HepG2 (cell line): ENCODE data around the gene SPATA25. TPM values are rescaled to one million over a fixed set of nuclear protein-coding genes. Genes with fewer than 3 reads are reported as not detected.

ENCODE experiments used
- ADNP ChIP-seq: sonication (generic); formaldehyde crosslinking; IDR thresholded peaks from 2 replicates; pipeline ENCODE4 v1.4.0; 2020; ENCODE audit warnings: missing genetic modification reagents
- ATF7 ChIP-seq, 2 experiments: fragments of 450-650 bp in 1 of 2; sonication (generic) in 1 of 2; formaldehyde crosslinking in 1 of 2; IDR thresholded peaks; 2 replicates each; pipeline versions ENCODE4 v1.4.0 to v1.6.1; 2016 to 2020; ENCODE audit warnings: antibody characterized with exemption in 1 of 2, mild to moderate bottlenecking in 1 of 2, missing genetic modification reagents in 1 of 2
- DMTF1 ChIP-seq: sonication (generic); formaldehyde crosslinking; IDR thresholded peaks from 2 replicates; pipeline ENCODE4 v1.4.0; 2020; ENCODE audit warnings: mild to moderate bottlenecking, missing genetic modification reagents
- E2F2 ChIP-seq: sonication (generic); formaldehyde crosslinking; IDR thresholded peaks from 2 replicates; pipeline ENCODE4 v1.4.0; 2020; ENCODE audit warnings: missing genetic modification reagents, borderline replicate concordance
- KDM6A ChIP-seq: IDR thresholded peaks from 2 replicates; pipeline ENCODE4 v1.6.1; 2016; ENCODE audit warnings: low read depth
- MAFG ChIP-seq: sonication (generic); formaldehyde crosslinking; IDR thresholded peaks from 2 replicates; pipeline ENCODE4 v1.5.1; 2020; ENCODE audit warnings: mild to moderate bottlenecking, missing genetic modification reagents
- MED8 ChIP-seq: sonication (generic); formaldehyde crosslinking; IDR thresholded peaks from 2 replicates; pipeline ENCODE4 v1.8.1; 2023; ENCODE audit warnings: mild to moderate bottlenecking, missing genetic modification reagents; ENCODE audit not compliant: insufficient replicate concordance
- MTERF4 ChIP-seq: sonication (generic); formaldehyde crosslinking; IDR thresholded peaks from 2 replicates; pipeline ENCODE4 v1.8.0; 2023; ENCODE audit warnings: mild to moderate bottlenecking, missing genetic modification reagents
- REXO4 ChIP-seq: sonication (generic); formaldehyde crosslinking; IDR thresholded peaks from 2 replicates; pipeline ENCODE4 v1.8.0; 2022; ENCODE audit warnings: missing genetic modification reagents, mild to moderate bottlenecking, borderline replicate concordance
- SNRNP70 ChIP-seq: fragments of 200-400 bp; formaldehyde crosslinking; IDR thresholded peaks from 2 replicates; pipeline ENCODE4 v1.6.1; 2017; ENCODE audit warnings: mild to moderate bottlenecking, low read depth, low read length, moderate library complexity
- UBTF ChIP-seq: sonication (generic); formaldehyde crosslinking; IDR thresholded peaks from 2 replicates; pipeline ENCODE4 v1.4.0; 2020; ENCODE audit warnings: mild to moderate bottlenecking, missing genetic modification reagents
- ZFP41 ChIP-seq: sonication (generic); formaldehyde crosslinking; IDR thresholded peaks from 2 replicates; pipeline ENCODE4 v1.4.0; 2020; ENCODE audit warnings: mild to moderate bottlenecking, missing genetic modification reagents, borderline replicate concordance
- ZFP62 ChIP-seq: sonication (generic); formaldehyde crosslinking; IDR thresholded peaks from 2 replicates; pipeline ENCODE4 v1.4.0; 2020; ENCODE audit warnings: missing genetic modification reagents
- ZNF263 ChIP-seq: sonication (generic); formaldehyde crosslinking; IDR thresholded peaks from 2 replicates; pipeline ENCODE4 v1.4.0; 2020; ENCODE audit warnings: missing genetic modification reagents
- ZNF280B ChIP-seq: sonication (generic); formaldehyde crosslinking; IDR thresholded peaks from 2 replicates; pipeline ENCODE4 v1.5.0; 2020; ENCODE audit warnings: missing genetic modification reagents, mild to moderate bottlenecking, borderline replicate concordance
- ZNF446 ChIP-seq: sonication (generic); formaldehyde crosslinking; IDR thresholded peaks from 2 replicates; pipeline ENCODE4 v1.5.0; 2020; ENCODE audit warnings: mild to moderate bottlenecking, missing genetic modification reagents
- ZNF549 ChIP-seq: sonication (generic); formaldehyde crosslinking; IDR thresholded peaks from 2 replicates; pipeline ENCODE4 v1.5.0; 2020; ENCODE audit warnings: missing genetic modification reagents
- ZNF850 ChIP-seq: sonication (generic); formaldehyde crosslinking; conservative IDR thresholded peaks from 2 replicates; pipeline ENCODE4 v1.9.0; 2021; ENCODE audit warnings: mild to moderate bottlenecking, missing genetic modification reagents
- ZSCAN22 ChIP-seq: sonication (generic); formaldehyde crosslinking; IDR thresholded peaks from 2 replicates; pipeline ENCODE4 v1.4.0; 2020; ENCODE audit warnings: mild to moderate bottlenecking, missing genetic modification reagents
- ZZZ3 ChIP-seq: sonication (generic); formaldehyde crosslinking; IDR thresholded peaks from 2 replicates; pipeline ENCODE4 v1.4.0; 2020; ENCODE audit warnings: missing genetic modification reagents, mild to moderate bottlenecking, borderline replicate concordance
- polyA plus RNA-seq, 8 experiments: library from polyadenylated mRNA; depleted of rRNA in 3 of 8; stranded (reverse) in 7 of 8; unstranded in 1 of 8; fragments of >200 nt; fragmentation: Illumina TruSeq in 4 of 8; extraction: Trizol in 4 of 8; gene quantifications; 2 replicates each; pipeline versions ENCODE4 v1.2.1 to v1.2.3, GENCODE V29; 2011 to 2016; ENCODE audit warnings: low read depth in 4 of 8, missing spikeins in 1 of 8, mixed read lengths in 1 of 8; ENCODE audit not compliant: insufficient read depth in 1 of 8
- total RNA-seq, 5 experiments: library from RNA; depleted of rRNA; stranded (reverse); fragments of >200 nt; fragmentation: Illumina TruSeq; extraction: Trizol; gene quantifications; 2 replicates each; pipeline ENCODE4 v1.2.3, GENCODE V29; 2016; ENCODE audit warnings: low read depth in 1 of 5

The SPATA25 gene
- total and polyA plus RNA-seq, 2 of the 13 experiments (the other 11 are each of a cell fraction or from before 2014, with no cell fraction given), result 4.8 to 7.6 TPM

GRCh38 chr20:45857114-45857881, 30.1 kb downstream of the SPATA25 start, which contains the start of the genes ACOT8 and ZSWIM3 (continued):
- peak; percentile 80; the same call in 1 of the 2 replicates for TF ChIP-seq E2F2 (CRISPR knock-in tag)
- TF ChIP-seq ZNF549 (CRISPR knock-in tag), result peak; percentile 70; the same call in 1 of the 2 replicates
- TF ChIP-seq MAFG (CRISPR knock-in tag), result no peak
- peak; percentile 81; the same call in 1 of the 2 replicates for TF ChIP-seq ZNF446 (CRISPR knock-in tag)
- TF ChIP-seq ZFP62 (CRISPR knock-in tag), result no peak; the same call in 1 of the 2 replicates
- no peak for TF ChIP-seq ZFP41 (CRISPR knock-in tag)
- TF ChIP-seq ATF7 (IDR thresholded peaks at IDR 0.05), result no peak
- no peak; the same call in 1 of the 2 replicates for TF ChIP-seq ATF7 (CRISPR knock-in tag; IDR thresholded peaks at IDR 0.05)
- TF ChIP-seq ZNF263 (CRISPR knock-in tag), result peak; percentile 43
- no peak for TF ChIP-seq ZSCAN22 (CRISPR knock-in tag)
- no peak; the same call in 1 of the 2 replicates for TF ChIP-seq ZZZ3 (CRISPR knock-in tag)
- 0 out of 2 replicates have a peak, but pooled peaks have one; percentile 58 for TF ChIP-seq MTERF4
- TF ChIP-seq ZNF850 (CRISPR knock-in tag), result no peak
- no peak for TF ChIP-seq DMTF1
- peak; percentile 64; the same call in 1 of the 2 replicates for TF ChIP-seq ZNF280B (CRISPR knock-in tag)
- TF ChIP-seq REXO4 (CRISPR knock-in tag), result no peak
- TF ChIP-seq SNRNP70, result no peak
- TF ChIP-seq MED8 (CRISPR knock-in tag), result peak; percentile 83
- no peak for TF ChIP-seq KDM6A
- peak; percentile 90 for TF ChIP-seq UBTF (CRISPR knock-in tag)
- no peak for TF ChIP-seq ADNP
